ENCODE results near the gene XYLT1. TPM values are rescaled to one million over a fixed set of nuclear protein-coding genes. Genes with fewer than 3 reads are reported as not detected.

Gene XYLT1
- total RNA-seq, 2 experiments from 2014 or later: 53.6 to 56.7 TPM

DNA sequence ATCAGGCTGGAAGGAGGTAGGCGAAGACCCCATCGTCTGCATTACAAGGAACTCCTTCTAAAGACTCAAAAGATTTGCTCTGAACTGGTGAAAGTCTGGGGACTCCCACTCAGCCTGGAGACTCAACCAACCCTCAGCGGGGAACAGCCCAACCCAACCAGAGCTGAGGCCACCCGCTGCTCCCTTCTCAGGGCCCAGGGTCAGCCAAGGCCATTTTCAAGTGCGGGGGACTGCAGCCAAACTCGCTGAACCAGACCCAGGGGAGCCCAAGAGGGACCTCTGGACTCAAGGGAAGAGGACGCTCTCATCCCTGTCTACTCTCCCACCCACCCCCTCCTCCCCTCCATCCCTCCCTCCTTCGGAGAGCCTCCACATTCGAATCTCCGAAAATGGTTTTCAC, 24.1 kb downstream of the XYLT1 start:
- POLR2A ChIA-PET: no interaction called here
- DNase-seq: no peak

DNA sequence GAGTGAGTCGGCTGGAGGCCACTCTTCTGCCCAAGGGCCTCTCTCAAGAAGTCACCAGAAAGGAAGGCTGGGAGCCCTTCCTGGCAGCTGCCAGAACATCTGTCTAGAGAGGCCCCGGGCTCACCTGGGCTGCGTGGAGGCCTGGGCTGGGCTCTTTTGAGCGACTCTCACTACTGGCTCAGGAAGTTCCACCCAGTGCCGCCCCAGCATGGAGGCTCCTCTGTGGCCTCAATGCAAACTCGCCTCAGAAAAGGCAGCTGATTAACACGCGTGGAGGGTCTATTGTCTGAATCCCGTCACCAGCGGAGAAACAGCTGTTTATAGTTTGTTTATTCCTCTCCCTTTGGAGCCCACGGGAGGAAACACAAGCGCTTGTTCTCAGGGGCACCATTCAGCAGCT, 25.3 kb downstream of the XYLT1 start:
- Mint-ChIP-seq H3K4me3 (no peak overlapping the region), H3K27ac (no peak overlapping the region), H3K27me3 (no peaks in the 10 kb centered on the region), H3K4me1 (peaks cover 27% of the 10 kb centered on the region), H3K36me3 (peaks cover 50% of the 10 kb centered on the region), H3K9me3 (no peaks in the 10 kb centered on the region)
- DNase-seq: no peak
- no peak for ATAC-seq (ENCODE audit: low read depth)
- POLR2A ChIA-PET: no interaction called here

More for the DNA sequence above, 24.1 kb downstream of the XYLT1 start:
- no peak overlapping the region for H3K4me3 Mint-ChIP-seq
- no peak overlapping the region for H3K27ac Mint-ChIP-seq
- H3K27me3 Mint-ChIP-seq: no peaks in the 10 kb centered on the region
- H3K4me1 Mint-ChIP-seq: peaks cover 33% of the 10 kb centered on the region
- peaks cover 52% of the 10 kb centered on the region for H3K36me3 Mint-ChIP-seq
- no peaks in the 10 kb centered on the region for H3K9me3 Mint-ChIP-seq
- no peak for ATAC-seq (ENCODE audit: low read depth)

DNA sequence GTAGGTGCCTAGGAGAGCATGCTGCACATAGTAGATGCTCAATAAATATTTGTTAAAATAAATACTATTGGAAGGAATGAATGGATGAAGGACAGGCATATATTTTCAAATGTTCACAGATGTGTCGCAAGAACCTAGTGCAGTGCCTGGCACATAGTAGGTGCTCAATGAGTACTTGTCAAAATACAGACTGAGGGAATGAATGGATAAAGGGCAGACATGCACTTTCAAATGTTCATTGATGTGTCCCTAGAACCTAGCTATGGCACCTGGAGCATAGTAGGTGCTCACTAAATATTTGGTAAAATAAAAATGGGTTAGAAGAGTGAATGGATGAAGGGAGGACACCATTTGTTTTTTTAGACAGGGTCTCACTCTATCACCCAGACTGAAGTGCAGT, 26.1 kb downstream of the XYLT1 start:
- Mint-ChIP-seq H3K9me3 (peaks cover 2% of the 10 kb centered on the region), H3K27me3 (no peaks in the 10 kb centered on the region), H3K36me3 (peaks cover 50% of the 10 kb centered on the region), H3K27ac (no peak overlapping the region), H3K4me1 (peaks cover 29% of the 10 kb centered on the region), H3K4me3 (no peak overlapping the region)
- DNase-seq (no peak), ATAC-seq (ENCODE audit: low read depth) (no peak)
- POLR2A ChIA-PET: no interaction called here

DNA sequence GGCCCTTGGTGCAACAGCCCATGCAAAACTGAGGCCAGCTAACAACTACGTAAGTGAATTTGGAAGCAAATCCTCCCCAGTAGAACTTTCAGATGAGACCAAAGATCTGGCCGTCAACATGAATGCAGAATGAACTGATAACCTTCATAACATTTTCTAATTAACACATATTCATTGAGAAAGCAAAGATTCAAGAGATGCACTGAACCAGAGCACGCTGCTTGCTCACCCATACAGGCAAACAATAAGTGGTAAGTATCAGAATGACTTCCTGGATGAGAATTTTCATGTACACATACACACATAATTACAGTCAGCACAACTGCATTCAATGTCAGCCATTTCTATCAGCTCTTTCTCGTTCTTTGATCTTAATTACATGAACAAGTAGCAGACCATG, 30.6 kb downstream of the XYLT1 start:
- POLR2A ChIA-PET: interaction anchor here (2.2 kb wide), 1 partner anchor 9 kb away, joined by 13 read pairs; no protein-coding TSS in a partner anchor

DNA sequence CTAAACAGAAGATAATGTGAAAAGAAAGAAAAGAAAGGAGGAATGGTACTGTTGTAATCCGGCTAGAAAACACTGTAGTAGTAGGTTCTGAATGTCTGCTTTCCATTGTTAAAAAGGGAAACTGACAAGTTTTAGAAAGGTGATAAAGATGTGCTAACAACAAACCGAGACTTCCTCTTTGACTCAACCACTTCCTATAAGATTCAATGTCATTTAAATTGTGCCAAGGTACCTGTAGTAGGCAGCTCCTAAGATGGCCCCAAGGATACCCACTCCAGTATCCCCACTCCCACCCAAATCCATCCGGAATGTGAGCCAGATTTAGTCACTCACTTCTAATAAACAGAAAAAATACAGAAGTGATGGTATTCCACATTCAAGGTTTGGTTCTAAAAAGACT, 31.2 kb downstream of the XYLT1 start:
- no peaks in the 10 kb centered on the region for H3K27me3 Mint-ChIP-seq
- peak overlapping the region; percentile 88 for H3K27ac Mint-ChIP-seq
- no peak for DNase-seq
- H3K9me3 Mint-ChIP-seq: peaks cover 3% of the 10 kb centered on the region
- H3K36me3 Mint-ChIP-seq: peaks cover 75% of the 10 kb centered on the region
- ATAC-seq (ENCODE audit: low read depth): peak; percentile 82
- POLR2A ChIA-PET: interaction anchor here (2.2 kb wide), 1 partner anchor 10 kb away, joined by 13 read pairs; no protein-coding TSS in a partner anchor
- H3K4me1 Mint-ChIP-seq: peaks cover 40% of the 10 kb centered on the region
- H3K4me3 Mint-ChIP-seq: peak overlapping the region; percentile 81

More for the DNA sequence above, 30.6 kb downstream of the XYLT1 start:
- H3K27ac Mint-ChIP-seq: peak overlapping the region; percentile 88
- peaks cover 3% of the 10 kb centered on the region for H3K9me3 Mint-ChIP-seq
- ATAC-seq (ENCODE audit: low read depth) (no peak), DNase-seq (no peak)
- H3K36me3 Mint-ChIP-seq: peaks cover 74% of the 10 kb centered on the region
- peaks cover 40% of the 10 kb centered on the region for H3K4me1 Mint-ChIP-seq
- no peak overlapping the region for H3K4me3 Mint-ChIP-seq
- no peaks in the 10 kb centered on the region for H3K27me3 Mint-ChIP-seq

DNA sequence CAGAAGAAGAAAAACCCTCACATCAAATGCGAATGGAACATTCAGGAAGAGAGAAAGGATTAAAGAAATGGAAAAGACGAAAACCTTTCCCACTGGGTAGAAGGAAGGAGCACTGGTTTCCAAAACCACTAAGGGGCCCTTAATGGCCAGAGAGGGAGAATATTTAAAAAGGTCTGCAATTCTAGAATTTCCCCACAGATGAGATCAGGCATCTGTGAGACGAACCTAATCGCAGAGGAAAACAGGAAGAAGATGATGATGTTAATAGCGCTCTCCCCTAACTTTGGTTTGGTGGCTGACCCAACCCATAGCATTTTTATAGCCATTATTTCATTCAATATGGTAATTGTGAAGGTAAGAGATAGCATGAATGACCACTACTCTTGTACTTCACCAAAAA, 32.8 kb downstream of the XYLT1 start:
- peaks cover 3% of the 10 kb centered on the region for H3K9me3 Mint-ChIP-seq
- peaks cover 42% of the 10 kb centered on the region for H3K4me1 Mint-ChIP-seq
- DNase-seq (no peak), ATAC-seq (ENCODE audit: low read depth) (no peak)
- H3K4me3 Mint-ChIP-seq: no peak overlapping the region
- peaks cover 72% of the 10 kb centered on the region for H3K36me3 Mint-ChIP-seq
- H3K27ac Mint-ChIP-seq: no peak overlapping the region
- no peaks in the 10 kb centered on the region for H3K27me3 Mint-ChIP-seq
- POLR2A ChIA-PET: no interaction called here

DNA sequence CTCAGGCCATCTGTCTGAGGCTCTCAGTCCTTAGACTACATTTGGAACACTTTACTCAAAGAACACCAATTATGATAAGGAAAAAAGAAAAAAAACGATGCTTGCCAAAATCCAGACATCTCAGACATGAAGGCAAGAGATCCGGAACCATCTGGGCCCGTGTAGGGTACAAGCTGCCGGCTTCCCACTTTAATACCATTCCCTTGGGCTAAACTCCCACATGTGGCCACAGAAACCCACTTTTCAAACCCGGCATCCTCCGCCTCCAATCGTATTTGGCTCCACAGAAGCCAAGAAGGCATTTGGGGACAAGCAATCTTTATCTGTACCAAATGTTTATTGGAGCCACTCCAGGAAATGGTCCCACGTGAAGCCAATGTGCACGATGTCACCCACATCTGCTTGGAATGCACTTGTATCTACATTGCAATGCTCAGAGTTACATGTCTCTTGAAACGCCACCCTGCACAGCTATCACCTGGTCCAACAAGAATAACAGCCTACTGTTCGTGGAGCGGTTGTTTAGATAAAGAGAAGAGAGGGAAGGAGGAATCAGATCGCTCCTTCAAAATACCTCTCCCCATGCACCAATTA, 33.5 kb downstream of the XYLT1 start:
- peaks cover 3% of the 10 kb centered on the region for H3K9me3 Mint-ChIP-seq
- DNase-seq (no peak), ATAC-seq (ENCODE audit: low read depth) (no peak)
- H3K27me3 Mint-ChIP-seq: no peaks in the 10 kb centered on the region
- POLR2A ChIA-PET: no interaction called here
- peaks cover 72% of the 10 kb centered on the region for H3K36me3 Mint-ChIP-seq
- H3K4me3 Mint-ChIP-seq: no peak overlapping the region
- no peak overlapping the region for H3K27ac Mint-ChIP-seq
- H3K4me1 Mint-ChIP-seq: peaks cover 44% of the 10 kb centered on the region

DNA sequence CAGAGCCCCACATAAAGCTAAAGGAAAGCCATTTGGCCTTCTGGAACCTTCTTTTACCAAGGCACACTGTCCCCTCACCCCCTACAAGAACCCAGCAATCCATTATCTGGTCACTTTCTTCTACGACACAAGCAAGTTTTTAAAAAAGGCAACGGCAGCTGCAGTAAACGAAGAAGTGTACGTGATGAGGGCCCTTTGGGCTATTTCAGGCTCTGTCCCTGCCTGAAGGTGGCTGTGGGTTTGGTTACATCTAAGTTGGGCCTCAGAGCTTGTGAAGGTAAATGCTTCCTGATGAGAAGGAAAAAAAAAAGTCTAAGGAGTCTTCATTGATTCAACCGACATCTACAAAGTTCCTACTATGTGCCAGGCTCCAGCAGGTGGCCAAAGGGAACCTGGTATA, 35.4 kb downstream of the XYLT1 start:
- peaks cover 3% of the 10 kb centered on the region for H3K9me3 Mint-ChIP-seq
- peaks cover 71% of the 10 kb centered on the region for H3K36me3 Mint-ChIP-seq
- H3K27ac Mint-ChIP-seq: no peak overlapping the region
- H3K27me3 Mint-ChIP-seq: no peaks in the 10 kb centered on the region
- DNase-seq (no peak), ATAC-seq (ENCODE audit: low read depth) (no peak)
- H3K4me1 Mint-ChIP-seq: peaks cover 39% of the 10 kb centered on the region
- POLR2A ChIA-PET: interaction anchor here (0.6 to 1.1 kb wide), 2 partner anchors 11 to 54 kb away, joined by 3 to 4 read pairs; no protein-coding TSS in a partner anchor
- H3K4me3 Mint-ChIP-seq: no peak overlapping the region

DNA sequence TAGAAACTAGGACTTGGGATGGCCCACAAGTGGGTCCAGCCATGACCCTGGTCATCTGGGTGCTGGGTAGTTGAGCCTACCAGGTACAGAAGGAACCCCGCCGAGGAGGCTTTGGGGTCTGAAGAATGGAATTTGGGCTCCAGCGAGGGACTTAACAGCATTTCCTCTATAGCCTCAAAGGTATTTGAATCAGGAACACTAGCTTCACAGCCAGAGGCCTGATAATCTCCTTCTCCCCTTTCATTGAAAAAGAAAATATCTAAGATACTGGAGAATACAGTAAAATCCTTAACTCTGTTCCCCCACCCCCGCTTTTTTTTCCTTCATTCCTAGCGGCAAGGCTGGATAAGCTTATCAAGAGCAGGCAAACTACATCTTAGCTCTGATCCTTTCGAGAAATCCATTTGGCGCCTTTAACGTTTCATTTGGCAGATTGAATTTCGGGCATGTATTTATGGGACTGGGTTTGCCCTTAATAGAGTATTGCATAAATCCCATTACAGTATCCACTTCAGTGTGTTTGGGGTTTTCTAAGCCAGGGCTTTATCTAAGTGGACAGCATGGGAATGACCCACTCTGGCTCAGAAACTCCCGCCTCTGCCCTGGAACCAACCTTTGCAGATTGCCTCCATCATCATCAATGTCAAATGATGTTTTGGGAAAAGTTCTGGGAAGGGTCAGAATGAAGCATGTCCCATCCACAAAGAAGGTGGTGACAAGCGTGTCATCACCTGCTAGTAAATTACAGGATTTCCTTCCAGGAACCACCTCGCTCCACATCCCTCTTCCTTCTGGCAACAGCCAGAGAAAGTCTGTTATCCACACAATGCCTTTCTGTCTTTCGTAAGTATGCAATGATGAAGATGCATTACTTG, 36.9 kb downstream of the XYLT1 start:
- H3K36me3 Mint-ChIP-seq: peaks cover 70% of the 10 kb centered on the region
- ATAC-seq (ENCODE audit: low read depth) (no peak), DNase-seq (no peak)
- POLR2A ChIA-PET: no interaction called here
- peaks cover 1% of the 10 kb centered on the region for H3K9me3 Mint-ChIP-seq
- peaks cover 26% of the 10 kb centered on the region for H3K4me1 Mint-ChIP-seq
- no peaks in the 10 kb centered on the region for H3K27me3 Mint-ChIP-seq
- H3K4me3 Mint-ChIP-seq: no peak overlapping the region
- no peak overlapping the region for H3K27ac Mint-ChIP-seq

DNA sequence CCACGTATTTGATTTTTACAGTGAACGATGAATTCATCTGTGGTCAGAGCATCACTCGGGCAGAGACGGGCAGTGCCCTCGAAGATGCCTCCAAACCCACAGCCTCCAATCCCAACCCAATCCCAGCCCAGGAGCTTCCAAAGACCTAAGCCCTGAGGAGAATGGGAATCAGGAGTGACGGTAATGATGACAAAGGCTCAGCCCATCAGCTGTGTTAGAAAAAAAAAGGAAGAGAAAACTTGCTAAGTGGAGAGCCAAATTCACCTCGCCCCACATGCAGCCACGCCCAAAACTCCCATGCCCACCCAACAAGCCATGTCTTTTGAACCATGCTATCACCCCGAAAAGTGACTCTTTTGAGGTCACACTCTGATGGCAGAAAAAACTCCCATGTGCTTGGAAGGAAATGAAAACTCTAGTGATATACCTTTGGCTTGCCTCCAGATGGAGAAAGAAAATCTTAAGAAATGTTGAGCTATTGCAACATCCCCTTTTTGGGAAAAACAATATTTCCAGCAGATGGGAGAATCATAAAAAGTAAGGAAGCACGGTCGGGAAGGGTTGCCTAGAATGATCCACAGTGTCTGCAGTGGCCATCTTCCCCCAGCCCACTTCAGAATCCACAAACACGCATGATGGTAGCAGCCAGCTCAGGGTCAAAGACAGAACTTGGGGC, 37.7 kb downstream of the XYLT1 start:
- peaks cover 19% of the 10 kb centered on the region for H3K4me1 Mint-ChIP-seq
- no peak overlapping the region for H3K27ac Mint-ChIP-seq
- ATAC-seq (ENCODE audit: low read depth) (no peak), DNase-seq (no peak)
- H3K4me3 Mint-ChIP-seq: no peak overlapping the region
- H3K9me3 Mint-ChIP-seq: no peaks in the 10 kb centered on the region
- H3K36me3 Mint-ChIP-seq: peaks cover 68% of the 10 kb centered on the region
- POLR2A ChIA-PET: no interaction called here
- H3K27me3 Mint-ChIP-seq: no peaks in the 10 kb centered on the region

DNA sequence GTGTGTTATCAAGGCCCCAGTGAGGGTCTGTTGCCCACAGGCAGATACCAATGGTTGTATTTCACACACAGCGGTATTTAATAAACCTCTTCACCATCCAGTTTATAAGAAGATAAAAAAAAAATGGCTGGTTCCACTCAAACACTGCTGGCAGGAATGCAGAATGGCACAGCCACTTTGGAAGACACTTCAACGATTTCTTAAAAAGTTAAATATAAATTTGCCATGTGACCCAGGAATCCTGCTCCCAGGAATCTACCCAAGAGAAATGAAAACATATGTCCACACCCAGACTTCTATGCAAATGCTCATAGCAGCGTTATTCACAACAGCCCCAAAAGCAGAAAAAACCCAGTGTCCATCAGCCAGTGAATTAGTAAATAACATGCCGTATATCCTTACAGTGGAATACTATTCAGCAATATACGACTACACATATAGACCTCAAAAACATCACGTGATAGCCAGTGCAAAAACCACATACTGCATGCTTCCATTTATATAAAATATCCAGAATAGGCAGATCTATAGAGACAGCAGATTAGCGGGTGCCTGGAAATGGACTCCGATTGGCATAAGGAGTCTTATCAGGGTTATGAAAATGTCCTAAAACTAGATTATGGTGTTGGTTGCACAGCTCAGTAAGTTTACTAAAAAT, 38.7 kb downstream of the XYLT1 start:
- Mint-ChIP-seq H3K4me3 (no peak overlapping the region), H3K27ac (no peak overlapping the region), H3K4me1 (peaks cover 16% of the 10 kb centered on the region), H3K9me3 (no peaks in the 10 kb centered on the region), H3K27me3 (no peaks in the 10 kb centered on the region), H3K36me3 (peaks cover 70% of the 10 kb centered on the region)
- DNase-seq (no peak), ATAC-seq (ENCODE audit: low read depth) (no peak)
- POLR2A ChIA-PET: no interaction called here

DNA sequence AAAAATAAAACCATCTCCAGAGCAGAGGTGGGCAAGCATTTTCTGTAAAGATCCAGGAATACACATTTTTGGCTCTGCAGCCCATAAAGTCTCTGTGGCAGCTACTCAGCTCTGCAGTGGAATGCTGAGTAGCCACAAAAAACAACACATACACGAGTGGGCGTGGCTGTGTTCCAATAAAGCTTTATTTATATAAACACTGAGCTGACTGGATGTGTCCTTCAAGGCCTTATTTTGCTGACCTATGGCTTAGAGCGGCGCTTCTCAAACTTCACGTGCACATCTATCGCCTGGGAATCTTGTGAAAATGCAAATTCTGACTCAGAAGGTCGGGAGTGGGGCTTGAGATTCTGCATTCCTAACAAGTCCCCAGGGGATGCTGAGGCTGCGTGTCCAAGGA, 39.7 kb downstream of the XYLT1 start:
- peaks cover 66% of the 10 kb centered on the region for H3K36me3 Mint-ChIP-seq
- no peaks in the 10 kb centered on the region for H3K27me3 Mint-ChIP-seq
- DNase-seq: no peak
- no peak overlapping the region for H3K27ac Mint-ChIP-seq
- H3K9me3 Mint-ChIP-seq: no peaks in the 10 kb centered on the region
- POLR2A ChIA-PET: no interaction called here
- H3K4me3 Mint-ChIP-seq: no peak overlapping the region
- no peak for ATAC-seq (ENCODE audit: low read depth)
- peaks cover 19% of the 10 kb centered on the region for H3K4me1 Mint-ChIP-seq

DNA sequence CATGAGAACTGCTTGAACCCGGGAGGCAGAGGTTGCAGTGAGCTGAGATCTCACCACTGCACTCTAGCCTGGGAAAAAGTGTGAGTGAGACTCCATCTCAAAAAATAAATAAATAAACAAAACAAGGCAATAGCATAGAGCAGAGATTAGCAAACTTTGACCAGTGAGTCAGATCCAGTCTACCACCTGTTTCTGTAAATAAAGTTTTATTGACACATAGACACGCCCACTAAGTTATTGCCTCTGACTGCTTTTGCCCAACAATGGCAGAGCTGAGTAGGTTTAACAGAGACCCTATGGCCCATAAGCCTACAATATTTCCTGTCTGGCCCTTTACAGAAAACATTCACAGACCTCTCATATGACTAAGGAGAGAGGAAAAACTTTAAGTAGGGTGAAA, 44.3 kb downstream of the XYLT1 start:
- Mint-ChIP-seq H3K9me3 (no peaks in the 10 kb centered on the region), H3K4me3 (no peak overlapping the region), H3K27me3 (no peaks in the 10 kb centered on the region), H3K36me3 (peaks cover 53% of the 10 kb centered on the region), H3K27ac (peak overlapping the region; percentile 15), H3K4me1 (peaks cover 21% of the 10 kb centered on the region)
- POLR2A ChIA-PET: no interaction called here
- DNase-seq (no peak), ATAC-seq (ENCODE audit: low read depth) (no peak)
